OCI-LY1 (cell line): Measurements from ENCODE around the gene COG7.

Experiments used
- EZH2 ChIP-seq: fragments of 200-600 bp; sonication (generic), shearing (Covaris generic); IDR thresholded peaks from 2 replicates; pipeline ENCODE4 v1.8.0; 2017; ENCODE audit warnings: borderline replicate concordance, mixed run types, mild to moderate bottlenecking, antibody characterized with exemption, low read length, moderate library complexity, mixed read lengths
- TF ChIP-seq, protein P1 (sequence below): fragments of 200-600 bp; sonication (generic), shearing (Covaris generic); IDR thresholded peaks from 2 replicates; pipeline ENCODE4 v1.5.1; 2017; ENCODE audit warnings: mild to moderate bottlenecking, antibody characterized with exemption, low read length, moderate library complexity, mixed read lengths

DNA sequence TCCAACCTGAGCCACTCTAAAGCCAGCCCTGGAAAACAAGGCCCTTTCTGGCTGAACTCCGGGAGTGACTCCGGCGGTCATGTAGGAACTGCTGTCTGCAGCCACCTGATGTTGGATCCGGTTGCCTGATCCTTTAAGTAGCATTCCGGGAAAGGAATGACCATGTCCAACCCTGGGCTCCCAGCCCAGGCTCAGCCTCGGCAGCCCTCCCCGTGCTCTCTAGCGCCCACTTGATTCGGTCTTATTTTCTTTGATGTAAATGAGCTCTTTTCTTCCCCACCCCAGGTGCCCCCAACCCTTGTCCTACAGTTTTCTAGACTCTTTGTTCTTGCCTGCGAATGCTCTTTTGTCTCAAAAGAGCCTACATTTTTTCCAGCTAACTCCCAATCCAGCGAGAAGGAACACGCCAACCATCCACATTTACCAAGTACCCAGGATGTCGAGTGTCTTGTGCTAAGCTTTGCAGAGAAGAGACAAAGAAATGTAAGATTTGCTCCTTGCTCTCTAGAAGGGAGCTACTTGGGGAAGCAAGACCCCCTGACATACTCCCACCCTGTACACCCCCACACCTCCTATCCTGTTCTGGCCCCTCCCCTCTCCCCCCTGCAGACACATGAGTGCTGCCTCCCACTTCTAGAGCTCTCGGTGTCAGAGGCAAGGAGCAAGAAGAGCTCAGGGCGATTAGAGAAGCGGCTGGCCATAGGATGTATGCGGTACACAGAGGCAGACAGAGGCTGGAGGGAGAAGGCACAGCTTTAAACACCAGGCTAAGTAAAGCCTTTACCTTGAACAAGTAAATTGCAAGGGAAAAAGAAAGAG, 53.8 kb downstream of the COG7 start:
- TF ChIP-seq, protein P1, sequence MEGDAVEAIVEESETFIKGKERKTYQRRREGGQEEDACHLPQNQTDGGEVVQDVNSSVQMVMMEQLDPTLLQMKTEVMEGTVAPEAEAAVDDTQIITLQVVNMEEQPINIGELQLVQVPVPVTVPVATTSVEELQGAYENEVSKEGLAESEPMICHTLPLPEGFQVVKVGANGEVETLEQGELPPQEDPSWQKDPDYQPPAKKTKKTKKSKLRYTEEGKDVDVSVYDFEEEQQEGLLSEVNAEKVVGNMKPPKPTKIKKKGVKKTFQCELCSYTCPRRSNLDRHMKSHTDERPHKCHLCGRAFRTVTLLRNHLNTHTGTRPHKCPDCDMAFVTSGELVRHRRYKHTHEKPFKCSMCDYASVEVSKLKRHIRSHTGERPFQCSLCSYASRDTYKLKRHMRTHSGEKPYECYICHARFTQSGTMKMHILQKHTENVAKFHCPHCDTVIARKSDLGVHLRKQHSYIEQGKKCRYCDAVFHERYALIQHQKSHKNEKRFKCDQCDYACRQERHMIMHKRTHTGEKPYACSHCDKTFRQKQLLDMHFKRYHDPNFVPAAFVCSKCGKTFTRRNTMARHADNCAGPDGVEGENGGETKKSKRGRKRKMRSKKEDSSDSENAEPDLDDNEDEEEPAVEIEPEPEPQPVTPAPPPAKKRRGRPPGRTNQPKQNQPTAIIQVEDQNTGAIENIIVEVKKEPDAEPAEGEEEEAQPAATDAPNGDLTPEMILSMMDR = no peak
- no peak for TF ChIP-seq EZH2
